ENCODE results near the gene LARP6.
"Not testable (repeated sequence)": the region's sequence is repeated elsewhere in the genome, so short reads cannot be mapped to it uniquely, and the experiment has no call there.

LARP6 gene

GRCh38 chr15:70829371-70830166 lies 24.4 kb downstream of the LARP6 start:
- no peak for DNase-seq

DNA sequence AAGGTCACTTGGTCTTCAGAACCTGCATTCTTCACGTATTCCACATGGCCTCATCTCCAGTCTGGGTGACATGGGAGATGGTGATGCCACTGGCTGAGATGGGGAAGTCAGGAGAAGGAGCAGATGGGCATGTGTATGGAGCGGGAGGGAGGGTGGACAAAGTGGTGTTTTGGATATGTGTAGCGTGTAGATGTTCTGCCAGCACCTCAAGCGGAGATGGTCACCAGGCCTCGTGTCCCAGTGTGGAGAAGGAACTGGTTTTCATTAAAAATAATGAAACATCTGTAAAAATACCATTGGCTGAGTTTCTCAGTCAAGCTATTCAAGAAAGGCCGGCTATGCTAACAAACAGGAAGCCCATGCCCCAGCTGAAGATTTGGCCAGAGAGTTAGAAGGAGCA lies 26.2 kb downstream of the LARP6 start:
- no peak for DNase-seq

- no peak for DNase-seq
Measured at GRCh38 chr15:70826634-70827033, 27.3 kb downstream of the LARP6 start.

DNA sequence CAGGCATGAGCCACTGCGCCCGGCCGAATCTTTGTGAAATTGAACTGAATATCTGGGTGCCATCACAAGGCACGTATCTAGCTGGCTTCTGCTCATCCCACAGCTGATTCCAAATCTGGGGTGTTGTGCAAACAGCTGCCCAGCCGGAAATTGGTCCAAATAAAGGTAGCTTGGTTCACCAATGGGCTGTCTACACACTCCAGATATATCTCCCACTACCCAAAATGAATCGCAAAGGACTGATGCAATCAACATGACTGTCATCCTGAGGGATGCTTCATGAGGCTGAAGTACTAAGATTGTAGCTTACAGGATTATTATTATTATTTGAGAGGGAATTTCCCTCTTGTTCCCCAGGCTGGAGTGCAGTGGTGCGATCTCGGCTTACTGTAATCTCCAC lies 28.1 kb downstream of the LARP6 start:
- DNase-seq = no peak

DNA sequence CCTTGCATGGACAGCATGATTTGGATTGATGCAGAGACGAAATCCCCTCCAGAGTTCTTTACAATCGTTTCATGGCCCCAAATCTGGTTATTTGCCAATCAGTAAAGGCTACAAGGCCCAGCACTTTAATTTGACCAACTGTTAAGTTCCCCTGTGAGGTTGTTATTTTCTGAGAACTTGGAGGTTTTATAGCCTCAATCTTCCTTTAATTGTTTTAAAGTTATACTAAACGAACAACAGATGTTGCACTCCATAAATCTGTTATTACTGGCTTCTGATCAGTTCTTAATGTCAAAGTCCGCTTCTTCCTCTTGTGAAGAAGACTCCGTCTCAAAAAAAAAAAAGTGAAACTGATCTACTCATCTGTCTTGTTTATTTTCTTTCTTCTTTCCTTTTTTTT lies 30.8 kb downstream of the LARP6 start:
- DNase-seq = no peak

DNA sequence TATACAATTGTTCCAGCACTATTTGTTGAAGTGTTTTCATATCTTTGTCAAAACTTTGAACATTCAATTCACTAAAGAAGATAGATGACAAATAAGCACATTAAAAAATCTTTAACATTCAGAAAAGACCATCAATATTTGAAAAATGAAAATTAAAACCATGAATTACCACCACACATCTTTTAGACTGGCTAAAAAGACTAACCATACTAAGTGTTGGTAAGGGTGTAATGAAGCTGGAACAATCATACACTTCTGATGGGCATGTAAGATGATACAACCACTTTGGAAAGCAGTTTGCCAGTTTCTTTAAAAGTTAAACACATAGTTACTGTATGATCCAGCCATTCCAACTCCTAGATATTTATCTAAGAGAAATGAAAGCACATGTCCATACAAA lies 33.7 kb downstream of the LARP6 start:
- no peak for DNase-seq

- no peak for DNase-seq
Measured at GRCh38 chr15:70818580-70818979, 35.4 kb downstream of the LARP6 start.

DNA sequence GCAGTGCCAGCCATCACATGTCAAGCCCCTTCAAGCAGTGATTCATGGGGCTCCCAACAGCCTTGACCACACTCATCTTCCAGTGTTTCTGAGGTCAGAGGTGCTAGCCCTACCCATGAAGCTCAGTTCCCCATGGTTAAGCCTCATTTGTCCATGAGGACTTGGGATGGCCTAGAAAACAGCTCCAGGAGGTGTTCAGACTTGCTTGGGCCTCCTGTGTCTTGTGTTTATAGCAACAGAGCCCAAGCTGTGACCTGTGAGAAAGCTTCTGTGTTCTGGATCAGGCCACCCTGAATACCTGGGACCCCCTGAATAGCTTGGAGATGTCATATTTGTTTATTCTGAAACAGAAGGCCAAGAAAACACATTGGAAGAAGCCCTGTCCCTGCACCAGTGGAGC lies 36.7 kb downstream of the LARP6 start:
- DNase-seq = no peak

DNA sequence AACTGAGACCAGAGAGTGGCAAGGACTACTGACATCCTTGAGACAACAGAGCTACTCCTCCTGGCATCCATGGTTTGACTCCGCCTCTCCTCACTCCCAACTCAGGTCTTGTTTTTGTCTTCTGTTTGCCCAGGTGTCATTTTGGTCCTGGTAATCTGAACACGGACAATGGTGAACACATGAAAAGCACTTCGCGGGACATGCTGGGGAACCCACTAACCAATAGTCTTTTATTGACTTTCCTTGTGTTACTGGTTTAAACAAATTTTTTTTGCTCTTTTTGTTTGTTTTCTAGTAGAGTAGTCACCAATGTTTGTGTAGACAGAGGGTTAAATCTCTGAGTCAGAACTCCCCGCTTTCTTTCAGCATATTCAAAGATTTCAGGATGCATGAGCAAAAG lies 38.4 kb downstream of the LARP6 start:
- DNase-seq = no peak

DNA sequence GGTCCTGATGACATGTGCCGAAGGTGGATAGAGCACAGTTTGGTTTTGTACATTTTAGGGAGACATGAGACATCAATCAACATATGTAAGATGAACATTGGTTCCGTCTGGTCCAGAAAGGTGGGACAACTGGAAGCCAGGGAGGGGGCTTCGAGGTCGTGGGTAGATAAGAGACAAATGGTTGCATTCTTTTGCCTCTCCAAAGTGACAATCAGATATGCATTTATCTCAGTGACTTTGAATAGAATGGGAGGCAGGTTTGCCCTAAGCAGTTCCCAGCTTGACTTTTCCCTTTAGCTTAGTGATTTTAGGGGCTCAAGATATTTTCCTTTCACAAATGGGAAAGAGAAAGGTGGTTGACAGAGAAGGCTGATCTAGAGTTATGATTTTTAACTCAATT lies 38.9 kb downstream of the LARP6 start:
- DNase-seq = not testable (repeated sequence)

DNA sequence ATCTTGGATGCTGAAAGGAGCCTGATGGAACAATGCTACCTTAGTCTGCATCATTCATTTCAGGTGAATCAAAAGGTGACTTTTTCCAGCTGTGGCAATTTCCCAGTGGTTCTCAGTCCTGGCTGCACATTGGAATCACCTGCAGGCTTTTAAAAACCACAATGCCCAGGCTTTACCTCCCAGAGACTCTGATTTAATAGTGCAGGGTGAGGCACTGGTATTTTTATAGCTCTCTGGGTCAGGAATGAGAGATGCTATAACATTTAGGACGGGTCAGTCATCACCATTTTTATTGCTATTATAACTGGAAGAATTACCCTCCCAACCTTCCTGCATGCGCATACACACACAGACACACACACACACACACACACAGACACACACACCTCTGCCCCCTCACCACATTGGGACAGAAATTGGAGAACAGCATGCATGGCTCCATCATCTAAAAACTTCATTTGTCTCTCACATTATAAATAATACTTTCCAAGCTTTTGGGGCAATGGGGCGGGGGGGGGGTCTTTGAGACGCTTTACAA lies 41.1 kb downstream of the LARP6 start:
- no peak for DNase-seq

DNA sequence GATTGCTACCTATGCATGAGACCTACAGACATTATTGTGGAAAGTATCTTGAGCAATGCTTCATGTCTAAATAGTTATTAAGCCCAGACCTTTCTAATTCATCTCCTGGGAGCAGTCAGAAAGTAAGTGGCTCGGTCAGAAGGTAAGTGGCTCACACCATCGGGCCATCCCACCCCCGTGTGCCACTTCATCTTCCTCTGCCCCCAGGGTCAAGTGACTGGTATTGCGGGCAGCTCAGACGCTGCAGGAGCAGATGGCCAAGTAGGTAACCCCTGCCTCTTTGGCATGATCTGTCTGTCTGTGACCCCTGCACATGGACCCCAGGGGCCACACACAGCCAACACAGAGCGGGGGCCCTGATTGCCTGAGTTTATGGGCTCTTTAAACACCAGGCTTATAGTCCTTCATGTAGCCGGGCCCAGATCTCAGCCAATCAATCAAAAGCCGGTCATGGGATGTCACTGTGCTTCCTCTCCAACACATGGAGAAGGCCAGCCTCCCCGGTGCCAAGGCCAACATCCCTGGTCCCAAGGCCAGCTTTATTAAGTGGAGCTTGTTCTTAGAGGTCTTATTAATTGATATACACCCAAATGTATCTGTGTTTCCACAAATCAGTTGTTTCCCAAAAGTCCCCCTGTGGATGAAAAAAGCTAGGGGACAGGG lies 42.9 kb downstream of the LARP6 start:
- DNase-seq = no peak

GRCh38 chr15:70806992-70807712 lies 46.8 kb downstream of the LARP6 start:
- no peak for DNase-seq

- not testable (repeated sequence) for DNase-seq
Measured at GRCh38 chr15:70804388-70804787, 49.6 kb downstream of the LARP6 start.

GRCh38 chr15:70802629-70803028 lies 51.3 kb downstream of the LARP6 start:
- no peak for DNase-seq

DNA sequence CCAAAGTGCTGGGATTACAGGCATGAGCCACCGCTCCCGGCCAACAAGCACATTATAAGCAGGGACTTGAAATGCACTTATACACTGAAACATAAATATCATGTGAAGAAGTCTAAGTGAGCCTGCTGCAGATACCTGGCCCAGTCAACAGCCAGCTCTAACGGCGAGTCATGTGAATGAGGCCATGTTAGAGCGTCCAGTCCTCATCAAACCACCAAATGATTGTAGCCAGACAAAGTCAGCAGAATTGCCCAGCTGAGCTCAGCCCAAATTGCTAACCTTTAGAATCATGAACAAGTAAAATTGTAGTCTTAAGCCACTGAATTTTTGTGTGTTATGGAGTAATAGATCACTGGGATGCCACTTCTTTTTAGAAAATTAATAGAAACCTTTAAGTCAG lies 52.8 kb downstream of the LARP6 start:
- no peak for DNase-seq

DNA sequence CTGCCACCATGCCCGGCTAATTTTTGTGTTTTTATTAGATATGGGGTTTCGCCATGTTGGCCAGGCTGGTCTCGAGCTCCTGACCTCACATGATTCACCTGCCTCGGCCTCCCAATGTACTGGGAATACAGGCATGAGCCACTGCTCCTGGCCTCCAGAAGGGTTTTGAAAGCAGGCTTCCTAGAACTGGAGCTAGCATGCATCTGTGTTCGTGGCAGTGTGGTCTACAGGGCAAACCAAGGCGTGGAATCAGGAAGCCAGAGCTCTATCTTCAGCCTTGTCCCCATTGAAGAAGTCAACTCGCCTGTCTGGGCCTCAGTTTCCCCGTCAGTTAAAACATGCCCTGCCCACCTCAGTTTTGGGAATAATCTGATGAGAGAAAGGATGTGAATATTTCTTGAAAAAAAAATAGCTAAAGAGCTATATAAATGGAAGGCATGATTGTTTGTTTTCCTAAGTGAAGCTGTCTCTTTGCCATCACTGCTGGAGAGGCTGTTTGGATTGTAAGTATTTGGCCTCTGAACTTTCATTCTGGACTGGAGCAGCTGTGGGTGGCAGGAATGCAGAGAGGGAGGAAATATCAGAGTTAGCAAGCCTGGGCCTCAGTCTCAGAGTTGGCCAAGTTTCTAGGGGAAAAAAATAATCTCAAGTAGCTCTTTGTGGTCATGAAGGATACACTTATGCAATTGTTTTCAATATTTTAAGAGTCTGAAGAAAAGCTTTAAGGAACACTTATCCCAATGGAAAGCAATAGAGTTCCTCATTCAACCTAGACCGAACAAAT lies 54.1 kb downstream of the LARP6 start:
- DNase-seq = no peak

GRCh38 chr15:70797464-70797863 lies 56.5 kb downstream of the LARP6 start:
- no peak for DNase-seq

DNA sequence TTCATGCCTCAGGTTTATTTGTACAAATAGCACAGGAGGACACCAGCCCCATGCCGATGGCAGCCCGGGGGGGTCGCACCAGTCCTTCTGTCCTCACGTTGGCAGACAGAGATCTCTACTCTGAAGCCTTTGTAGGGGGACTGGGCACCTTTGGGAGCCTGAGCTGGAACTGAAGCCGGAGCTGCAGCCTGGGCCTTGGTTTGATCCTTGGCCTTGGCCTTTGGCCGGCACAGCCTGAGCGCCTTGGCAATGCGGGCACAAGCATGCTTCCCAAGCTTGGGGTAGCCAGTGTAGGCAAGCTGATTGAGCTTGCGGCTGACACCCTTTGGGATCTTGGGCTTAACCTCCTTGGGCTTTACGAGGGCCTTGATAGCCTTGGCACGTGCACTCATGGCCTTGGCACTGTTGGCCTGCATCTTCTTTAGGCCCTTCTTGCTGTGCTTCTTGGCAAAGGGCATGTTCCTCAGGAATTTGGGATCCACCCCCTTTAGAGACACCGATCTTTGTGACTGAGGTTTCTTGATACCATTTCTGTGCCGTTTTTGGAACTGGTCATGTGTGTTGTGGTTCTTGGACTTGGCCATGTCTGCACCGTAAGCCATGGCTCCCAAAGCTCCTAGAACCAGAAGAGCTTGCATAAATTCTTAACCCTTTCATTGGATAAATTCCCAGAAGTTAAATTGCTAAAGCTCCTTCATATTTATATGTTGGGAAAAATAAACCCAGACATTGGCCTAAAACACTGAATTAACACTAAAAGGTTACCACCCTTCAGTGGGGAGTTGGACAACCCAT lies 57.2 kb downstream of the LARP6 start:
- DNase-seq = no peak

GRCh38 chr15:70795311-70795665 lies 58.7 kb downstream of the LARP6 start:
- DNase-seq = no peak

GRCh38 chr15:70794596-70795310 lies 59.2 kb downstream of the LARP6 start:
- no peak for DNase-seq

Data from NCI-H1105 (cell line).